Neural crest cell (in vitro differentiated cells): Measurements from ENCODE around the gene ADAMTS1. TPM values are rescaled to one million over a fixed set of nuclear protein-coding genes. Genes with fewer than 3 reads are reported as not detected.

Experiments used
- DNase-seq: peaks from one replicate; pipeline ENCODE4 v3.0.0; 2021; ENCODE audit warnings: low read depth, mixed read lengths, low spot score
- H3K27ac Mint-ChIP-seq: one replicate; pipeline ENCODE4 v1.8.0; 2021; ENCODE audit warnings: mild to moderate bottlenecking, mixed read lengths; ENCODE audit not compliant: unreplicated experiment
- H3K27me3 Mint-ChIP-seq: 2 replicates; pipeline ENCODE4 v1.8.0; 2021; ENCODE audit warnings: low read depth, mild to moderate bottlenecking, mixed read lengths
- H3K36me3 Mint-ChIP-seq: 2 replicates; pipeline ENCODE4 v1.8.0; 2021; ENCODE audit warnings: low read depth, mild to moderate bottlenecking, mixed read lengths
- H3K4me1 Mint-ChIP-seq: 2 replicates; pipeline ENCODE4 v1.8.0; 2021; ENCODE audit warnings: mixed read lengths
- H3K4me3 Mint-ChIP-seq: one replicate; pipeline ENCODE4 v1.8.0; 2021; ENCODE audit warnings: mild to moderate bottlenecking, mixed read lengths
- H3K9me3 Mint-ChIP-seq: 2 replicates; pipeline ENCODE4 v1.8.0; 2021; ENCODE audit warnings: mixed read lengths
- CTCF ChIP-seq: fragments of 200-600 bp; sonication (generic); conservative IDR thresholded peaks from 2 replicates; pipeline ENCODE4 v1.5.0; 2021; ENCODE audit warnings: antibody characterized with exemption, mild to moderate bottlenecking
- total RNA-seq: library from RNA; stranded (reverse); gene quantifications from 2 replicates; pipeline ENCODE4 v1.2.1, GENCODE V29; 2021

ADAMTS1 gene
- total RNA-seq, 1 donor from 2014 or later = 31.9 TPM

GRCh38 chr21:26813426-26813998, 31.7 kb downstream of the ADAMTS1 start:
- no peak for DNase-seq
- peaks cover 4% of the 10 kb centered on the region for H3K4me1 Mint-ChIP-seq
- H3K4me3 Mint-ChIP-seq = no peak overlapping the region
- no peak for TF ChIP-seq CTCF
- no peak overlapping the region for H3K27ac Mint-ChIP-seq
- no peaks in the 10 kb centered on the region for H3K36me3 Mint-ChIP-seq
- no peaks in the 10 kb centered on the region for H3K9me3 Mint-ChIP-seq
- H3K27me3 Mint-ChIP-seq = no peaks in the 10 kb centered on the region

- no peaks in the 10 kb centered on the region for H3K4me1 Mint-ChIP-seq
- H3K27me3 Mint-ChIP-seq = no peaks in the 10 kb centered on the region
- H3K9me3 Mint-ChIP-seq = peaks cover under 1% of the 10 kb centered on the region
- H3K4me3 Mint-ChIP-seq = no peak overlapping the region
- DNase-seq = no peak
- no peaks in the 10 kb centered on the region for H3K36me3 Mint-ChIP-seq
- no peak for TF ChIP-seq CTCF
- H3K27ac Mint-ChIP-seq = no peak overlapping the region
Observed at GRCh38 chr21:26812173-26812572, 33.0 kb downstream of the ADAMTS1 start.

- Mint-ChIP-seq H3K36me3 (no peaks in the 10 kb centered on the region), H3K4me3 (no peak overlapping the region), H3K9me3 (peaks cover 5% of the 10 kb centered on the region), H3K27me3 (no peaks in the 10 kb centered on the region), H3K27ac (no peak overlapping the region), H3K4me1 (no peaks in the 10 kb centered on the region)
- TF ChIP-seq CTCF = no peak
- DNase-seq = no peak
Observed at GRCh38 chr21:26811482-26811881, 33.7 kb downstream of the ADAMTS1 start.

GRCh38 chr21:26810676-26811415, 34.4 kb downstream of the ADAMTS1 start:
- Mint-ChIP-seq H3K9me3 (peaks cover 5% of the 10 kb centered on the region), H3K4me3 (no peak overlapping the region), H3K36me3 (no peaks in the 10 kb centered on the region), H3K27ac (no peak overlapping the region), H3K27me3 (no peaks in the 10 kb centered on the region), H3K4me1 (no peaks in the 10 kb centered on the region)
- no peak for DNase-seq
- no peak for TF ChIP-seq CTCF

- peaks cover 5% of the 10 kb centered on the region for H3K9me3 Mint-ChIP-seq
- no peak for TF ChIP-seq CTCF
- H3K4me3 Mint-ChIP-seq = no peak overlapping the region
- no peaks in the 10 kb centered on the region for H3K36me3 Mint-ChIP-seq
- H3K27me3 Mint-ChIP-seq = no peaks in the 10 kb centered on the region
- no peak overlapping the region for H3K27ac Mint-ChIP-seq
- DNase-seq = no peak
- no peaks in the 10 kb centered on the region for H3K4me1 Mint-ChIP-seq
Observed at GRCh38 chr21:26810266-26810665, 34.9 kb downstream of the ADAMTS1 start.
